ENCODE measurements around the gene C16orf46.

DNA sequence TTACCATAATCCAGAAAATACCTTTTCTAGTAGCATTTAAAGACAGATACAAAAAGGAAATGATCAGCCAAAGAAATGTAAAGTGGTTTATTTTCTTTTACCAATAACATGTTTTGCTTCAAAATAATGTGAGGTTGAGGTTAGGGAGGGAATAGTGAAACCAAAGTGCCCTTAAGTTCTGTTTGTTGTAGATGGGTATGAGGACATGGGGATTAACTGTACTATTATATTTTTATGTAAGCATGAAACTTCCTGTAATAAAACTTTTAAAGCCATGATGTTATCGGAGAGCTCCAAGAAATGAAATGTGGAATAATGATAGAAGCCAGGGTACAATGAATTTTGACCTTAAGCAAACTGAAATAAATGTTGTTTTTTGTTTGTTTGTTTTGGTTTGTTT, 9.9 kb downstream of the C16orf46 start:
- no peak for TF ChIP-seq POLR2A (IDR thresholded peaks at IDR 0.05)
- TF ChIP-seq, protein P1, sequence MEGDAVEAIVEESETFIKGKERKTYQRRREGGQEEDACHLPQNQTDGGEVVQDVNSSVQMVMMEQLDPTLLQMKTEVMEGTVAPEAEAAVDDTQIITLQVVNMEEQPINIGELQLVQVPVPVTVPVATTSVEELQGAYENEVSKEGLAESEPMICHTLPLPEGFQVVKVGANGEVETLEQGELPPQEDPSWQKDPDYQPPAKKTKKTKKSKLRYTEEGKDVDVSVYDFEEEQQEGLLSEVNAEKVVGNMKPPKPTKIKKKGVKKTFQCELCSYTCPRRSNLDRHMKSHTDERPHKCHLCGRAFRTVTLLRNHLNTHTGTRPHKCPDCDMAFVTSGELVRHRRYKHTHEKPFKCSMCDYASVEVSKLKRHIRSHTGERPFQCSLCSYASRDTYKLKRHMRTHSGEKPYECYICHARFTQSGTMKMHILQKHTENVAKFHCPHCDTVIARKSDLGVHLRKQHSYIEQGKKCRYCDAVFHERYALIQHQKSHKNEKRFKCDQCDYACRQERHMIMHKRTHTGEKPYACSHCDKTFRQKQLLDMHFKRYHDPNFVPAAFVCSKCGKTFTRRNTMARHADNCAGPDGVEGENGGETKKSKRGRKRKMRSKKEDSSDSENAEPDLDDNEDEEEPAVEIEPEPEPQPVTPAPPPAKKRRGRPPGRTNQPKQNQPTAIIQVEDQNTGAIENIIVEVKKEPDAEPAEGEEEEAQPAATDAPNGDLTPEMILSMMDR (IDR thresholded peaks at IDR 0.05): no peak
